ENCODE data around the gene BLM. TPM values are rescaled to one million over a fixed set of nuclear protein-coding genes. Genes with fewer than 3 reads are reported as not detected.

The BLM gene
- total RNA-seq, 1 donor from 2014 or later, result 3.7 TPM

DNA sequence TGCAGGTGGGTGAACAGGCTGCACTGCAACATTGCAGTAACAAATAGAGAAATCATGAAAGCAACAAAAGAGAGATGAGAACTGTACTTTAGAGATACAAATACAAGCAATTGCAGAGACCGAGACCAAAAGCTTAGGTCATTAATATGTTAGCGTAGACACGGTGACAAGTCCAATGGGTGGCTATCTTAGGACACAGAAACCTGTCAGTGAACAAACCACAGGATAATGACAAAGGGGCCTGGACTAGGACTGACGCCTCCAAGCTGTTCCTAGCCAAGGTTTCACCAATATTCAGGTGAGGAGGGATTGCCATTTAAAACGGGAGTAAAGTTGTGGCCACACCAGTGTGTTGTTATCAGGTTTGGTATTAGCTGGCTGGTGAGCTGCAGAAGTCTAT lies 41.7 kb upstream of the BLM start:
- Histone ChIP-seq H3K27me3 (ENCODE audit: insufficient read depth, low read length) (no peaks in the 10 kb centered on the region), H3K9ac (ENCODE audit: low read length) (no peak overlapping the region), H3K4me2 (ENCODE audit: low read length) (no peak overlapping the region), H3K9me3 (ENCODE audit: insufficient read depth, low read depth, low read length) (no peaks in the 10 kb centered on the region), H4K20me1 (ENCODE audit: insufficient read depth, low read length) (no peaks in the 10 kb centered on the region), H3K79me2 (ENCODE audit: insufficient read depth, low read length) (no peaks in the 10 kb centered on the region), H3K4me3 (ENCODE audit: insufficient read depth, low read depth, low read length) (no peak overlapping the region), H3K27ac (ENCODE audit: low read depth, low read length) (no peak overlapping the region), H2AFZ (ENCODE audit: low read depth, low read length) (no peak overlapping the region), H3K4me1 (ENCODE audit: insufficient read depth, low read length) (peaks cover 7% of the 10 kb centered on the region), H3K36me3 (ENCODE audit: insufficient read depth, low read length) (no peaks in the 10 kb centered on the region)
- H3K4me3 Mint-ChIP-seq (ENCODE audit: unreplicated experiment), result no peak overlapping the region
- no peaks in the 10 kb centered on the region for H3K36me3 Mint-ChIP-seq (ENCODE audit: low read depth, unreplicated experiment)
- peaks cover 19% of the 10 kb centered on the region for H3K27me3 Mint-ChIP-seq (ENCODE audit: low read depth, unreplicated experiment)
- no peak overlapping the region for H3K27ac Mint-ChIP-seq (ENCODE audit: unreplicated experiment)
- H3K4me1 Mint-ChIP-seq (ENCODE audit: low read depth, unreplicated experiment), result peaks cover 5% of the 10 kb centered on the region
- DNase-seq (ENCODE audit: low read depth) (no peak), FAIRE-seq (no peak)
- no peaks in the 10 kb centered on the region for H3K9me3 Mint-ChIP-seq (ENCODE audit: unreplicated experiment)
- TF ChIP-seq, protein P1, sequence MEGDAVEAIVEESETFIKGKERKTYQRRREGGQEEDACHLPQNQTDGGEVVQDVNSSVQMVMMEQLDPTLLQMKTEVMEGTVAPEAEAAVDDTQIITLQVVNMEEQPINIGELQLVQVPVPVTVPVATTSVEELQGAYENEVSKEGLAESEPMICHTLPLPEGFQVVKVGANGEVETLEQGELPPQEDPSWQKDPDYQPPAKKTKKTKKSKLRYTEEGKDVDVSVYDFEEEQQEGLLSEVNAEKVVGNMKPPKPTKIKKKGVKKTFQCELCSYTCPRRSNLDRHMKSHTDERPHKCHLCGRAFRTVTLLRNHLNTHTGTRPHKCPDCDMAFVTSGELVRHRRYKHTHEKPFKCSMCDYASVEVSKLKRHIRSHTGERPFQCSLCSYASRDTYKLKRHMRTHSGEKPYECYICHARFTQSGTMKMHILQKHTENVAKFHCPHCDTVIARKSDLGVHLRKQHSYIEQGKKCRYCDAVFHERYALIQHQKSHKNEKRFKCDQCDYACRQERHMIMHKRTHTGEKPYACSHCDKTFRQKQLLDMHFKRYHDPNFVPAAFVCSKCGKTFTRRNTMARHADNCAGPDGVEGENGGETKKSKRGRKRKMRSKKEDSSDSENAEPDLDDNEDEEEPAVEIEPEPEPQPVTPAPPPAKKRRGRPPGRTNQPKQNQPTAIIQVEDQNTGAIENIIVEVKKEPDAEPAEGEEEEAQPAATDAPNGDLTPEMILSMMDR (IDR thresholded peaks at IDR 0.05; ENCODE audit: insufficient read depth, low read depth, low read length), result no peak
- no peak for TF ChIP-seq EZH2 (IDR thresholded peaks at IDR 0.05; ENCODE audit: insufficient read depth, low read length)

DNA sequence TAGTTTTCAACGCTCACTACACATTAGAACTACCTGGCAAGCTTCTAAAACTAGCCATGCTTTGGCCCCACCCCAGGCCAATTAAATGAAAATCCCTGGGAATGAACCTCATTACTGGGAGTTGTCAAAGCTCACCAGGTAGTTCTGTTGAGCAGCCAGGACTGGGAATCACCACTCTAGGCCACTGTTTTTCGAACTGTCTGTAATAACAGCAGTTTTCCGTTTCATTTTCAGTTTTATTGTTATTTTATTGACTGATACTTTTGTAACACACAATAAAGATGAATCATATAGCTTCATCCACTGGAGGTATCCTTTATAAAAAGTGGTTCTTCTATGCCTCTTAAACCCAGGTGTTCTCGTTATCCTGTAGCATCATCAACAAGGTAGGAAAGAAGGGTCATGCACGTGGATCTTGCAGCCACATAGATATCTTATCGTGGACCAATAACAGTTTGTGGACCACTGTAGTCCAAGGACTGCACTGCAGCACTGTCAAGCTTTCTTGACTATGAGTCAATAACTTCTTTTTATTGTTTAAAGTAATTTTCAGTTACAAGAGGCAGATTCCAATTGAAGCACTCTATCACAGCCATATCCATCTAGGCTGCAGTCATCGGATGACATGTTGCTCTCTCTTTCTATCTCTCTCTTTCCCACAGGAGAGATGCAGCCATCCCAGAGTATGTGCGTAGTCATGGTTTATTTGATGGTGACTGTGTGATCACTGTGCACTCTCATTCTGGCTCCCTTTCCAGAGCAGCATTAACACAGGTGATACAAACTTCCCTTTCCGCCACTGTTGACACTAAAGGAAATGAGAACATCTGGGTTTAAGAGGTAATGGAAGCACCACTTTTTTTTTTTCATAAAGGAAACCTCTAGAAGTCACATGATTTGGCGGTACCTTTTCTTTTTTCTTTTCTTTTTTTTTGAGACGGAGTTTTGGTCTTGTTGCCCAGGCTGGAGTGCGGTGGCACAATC lies 39.0 kb upstream of the BLM start:
- Histone ChIP-seq H3K79me2 (ENCODE audit: insufficient read depth, low read length) (no peaks in the 10 kb centered on the region), H3K27ac (ENCODE audit: low read depth, low read length) (no peak overlapping the region), H3K36me3 (ENCODE audit: insufficient read depth, low read length) (no peaks in the 10 kb centered on the region), H4K20me1 (ENCODE audit: insufficient read depth, low read length) (no peaks in the 10 kb centered on the region), H3K4me3 (ENCODE audit: insufficient read depth, low read depth, low read length) (no peak overlapping the region), H3K4me2 (ENCODE audit: low read length) (no peak overlapping the region), H3K9ac (ENCODE audit: low read length) (no peak overlapping the region), H3K9me3 (ENCODE audit: insufficient read depth, low read depth, low read length) (no peaks in the 10 kb centered on the region), H2AFZ (ENCODE audit: low read depth, low read length) (no peak overlapping the region), H3K27me3 (ENCODE audit: insufficient read depth, low read length) (no peaks in the 10 kb centered on the region), H3K4me1 (ENCODE audit: insufficient read depth, low read length) (peaks cover 16% of the 10 kb centered on the region)
- H3K4me1 Mint-ChIP-seq (ENCODE audit: low read depth, unreplicated experiment), result peaks cover 5% of the 10 kb centered on the region
- FAIRE-seq (no peak), DNase-seq (ENCODE audit: low read depth) (no peak)
- H3K9me3 Mint-ChIP-seq (ENCODE audit: unreplicated experiment), result no peaks in the 10 kb centered on the region
- no peak overlapping the region for H3K27ac Mint-ChIP-seq (ENCODE audit: unreplicated experiment)
- H3K36me3 Mint-ChIP-seq (ENCODE audit: low read depth, unreplicated experiment), result no peaks in the 10 kb centered on the region
- TF ChIP-seq, protein P1 (IDR thresholded peaks at IDR 0.05; ENCODE audit: insufficient read depth, low read depth, low read length), result no peak
- no peak for TF ChIP-seq EZH2 (IDR thresholded peaks at IDR 0.05; ENCODE audit: insufficient read depth, low read length)
- H3K4me3 Mint-ChIP-seq (ENCODE audit: unreplicated experiment), result no peak overlapping the region
- peaks cover 5% of the 10 kb centered on the region for H3K27me3 Mint-ChIP-seq (ENCODE audit: low read depth, unreplicated experiment)

DNA sequence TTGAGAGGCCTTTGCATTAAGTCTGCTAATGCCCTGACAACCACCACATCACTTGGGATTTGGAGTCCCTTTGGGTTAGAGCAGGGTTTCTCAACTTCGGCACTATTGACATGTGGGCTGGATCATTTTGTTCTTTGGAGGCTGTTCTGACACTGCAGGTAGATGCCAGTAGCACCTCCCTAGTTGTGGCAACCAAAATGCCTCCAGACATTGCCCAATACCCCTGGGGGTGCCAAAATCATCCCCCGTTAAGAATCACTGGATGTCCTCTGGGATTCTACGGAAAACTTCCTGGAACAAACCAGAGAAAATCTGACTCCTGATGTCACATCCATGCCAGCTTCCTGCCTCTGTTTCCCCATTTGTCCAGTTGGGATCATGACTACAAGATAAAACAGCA lies 37.2 kb upstream of the BLM start:
- Histone ChIP-seq H3K79me2 (ENCODE audit: insufficient read depth, low read length) (no peaks in the 10 kb centered on the region), H3K9ac (ENCODE audit: low read length) (no peak overlapping the region), H3K9me3 (ENCODE audit: insufficient read depth, low read depth, low read length) (no peaks in the 10 kb centered on the region), H3K27me3 (ENCODE audit: insufficient read depth, low read length) (no peaks in the 10 kb centered on the region), H3K36me3 (ENCODE audit: insufficient read depth, low read length) (no peaks in the 10 kb centered on the region), H4K20me1 (ENCODE audit: insufficient read depth, low read length) (no peaks in the 10 kb centered on the region), H2AFZ (ENCODE audit: low read depth, low read length) (no peak overlapping the region), H3K4me1 (ENCODE audit: insufficient read depth, low read length) (peaks cover 19% of the 10 kb centered on the region), H3K27ac (ENCODE audit: low read depth, low read length) (peak overlapping the region; percentile 74), H3K4me2 (ENCODE audit: low read length) (peak overlapping the region; percentile 54), H3K4me3 (ENCODE audit: insufficient read depth, low read depth, low read length) (no peak overlapping the region)
- no peaks in the 10 kb centered on the region for H3K9me3 Mint-ChIP-seq (ENCODE audit: unreplicated experiment)
- H3K36me3 Mint-ChIP-seq (ENCODE audit: low read depth, unreplicated experiment), result no peaks in the 10 kb centered on the region
- H3K4me3 Mint-ChIP-seq (ENCODE audit: unreplicated experiment), result no peak overlapping the region
- FAIRE-seq (no peak), DNase-seq (ENCODE audit: low read depth) (no peak)
- peaks cover 6% of the 10 kb centered on the region for H3K4me1 Mint-ChIP-seq (ENCODE audit: low read depth, unreplicated experiment)
- peaks cover 5% of the 10 kb centered on the region for H3K27me3 Mint-ChIP-seq (ENCODE audit: low read depth, unreplicated experiment)
- no peak overlapping the region for H3K27ac Mint-ChIP-seq (ENCODE audit: unreplicated experiment)
- no peak for TF ChIP-seq EZH2 (IDR thresholded peaks at IDR 0.05; ENCODE audit: insufficient read depth, low read length)
- TF ChIP-seq, protein P1 (IDR thresholded peaks at IDR 0.05; ENCODE audit: insufficient read depth, low read depth, low read length), result no peak

Measured in astrocyte (in vitro differentiated cells and primary cell).